Astrocyte (in vitro differentiated cells and primary cell): ENCODE measurements around the gene CDYL. TPM values are rescaled to one million over a fixed set of nuclear protein-coding genes. Genes with fewer than 3 reads are reported as not detected.

Experiments used
- DNase-seq: peaks from one replicate; pipeline ENCODE4 v3.0.0-alpha.2; 2010; ENCODE audit warnings: low read depth
- FAIRE-seq: peaks from 2 replicates; lab custom pipeline; 2011; peaks lifted over from hg19 to GRCh38; lab: Jason Lieb, UNC
- H2AFZ ChIP-seq: 2 replicates; pipeline ENCODE4 v1.6.0; 2012; ENCODE audit warnings: low read depth, low read length, inconsistent platforms
- H3K27ac ChIP-seq: 2 replicates; pipeline ENCODE4 v1.5.1; 2011; ENCODE audit warnings: low read depth, low read length, inconsistent platforms
- H3K27me3 ChIP-seq: 2 replicates; pipeline ENCODE4 v1.6.0; 2011; ENCODE audit warnings: low read length, inconsistent platforms; ENCODE audit not compliant: insufficient read depth
- H3K36me3 ChIP-seq: 2 replicates; pipeline ENCODE4 v1.5.1; 2011; ENCODE audit warnings: low read length, inconsistent platforms; ENCODE audit not compliant: insufficient read depth
- H3K4me1 ChIP-seq: 2 replicates; pipeline ENCODE4 v1.5.1; 2011; ENCODE audit warnings: low read length, inconsistent platforms; ENCODE audit not compliant: insufficient read depth
- H3K4me2 ChIP-seq: 2 replicates; pipeline ENCODE4 v1.6.0; 2012; ENCODE audit warnings: low read length, inconsistent platforms
- H3K4me3 ChIP-seq: 2 replicates; pipeline ENCODE4 v1.5.1; 2011; ENCODE audit warnings: low read depth, mild to moderate bottlenecking, low read length, inconsistent platforms; ENCODE audit not compliant: insufficient read depth
- H3K79me2 ChIP-seq: 2 replicates; pipeline ENCODE4 v1.6.0; 2012; ENCODE audit warnings: mild to moderate bottlenecking, low read length, inconsistent platforms; ENCODE audit not compliant: insufficient read depth
- H3K9ac ChIP-seq: 2 replicates; pipeline ENCODE4 v1.6.0; 2012; ENCODE audit warnings: mild to moderate bottlenecking, low read length, inconsistent platforms
- H3K9me3 ChIP-seq: 2 replicates; pipeline ENCODE4 v1.5.1; 2012; ENCODE audit warnings: low read depth, mild to moderate bottlenecking, low read length, inconsistent platforms; ENCODE audit not compliant: insufficient read depth
- H4K20me1 ChIP-seq: 2 replicates; pipeline ENCODE4 v1.6.0; 2012; ENCODE audit warnings: low read length, inconsistent platforms; ENCODE audit not compliant: insufficient read depth
- H3K27ac Mint-ChIP-seq: one replicate; pipeline ENCODE4 v1.8.0; 2021; ENCODE audit warnings: mild to moderate bottlenecking, mixed read lengths; ENCODE audit not compliant: unreplicated experiment
- H3K27me3 Mint-ChIP-seq: one replicate; pipeline ENCODE4 v1.8.0; 2021; ENCODE audit warnings: low read depth, mixed read lengths; ENCODE audit not compliant: unreplicated experiment
- H3K36me3 Mint-ChIP-seq: one replicate; pipeline ENCODE4 v1.8.0; 2021; ENCODE audit warnings: low read depth, mixed read lengths; ENCODE audit not compliant: unreplicated experiment
- H3K4me1 Mint-ChIP-seq: one replicate; pipeline ENCODE4 v1.8.0; 2021; ENCODE audit warnings: low read depth, mixed read lengths; ENCODE audit not compliant: unreplicated experiment
- H3K4me3 Mint-ChIP-seq: one replicate; pipeline ENCODE4 v1.8.0; 2021; ENCODE audit warnings: mild to moderate bottlenecking, moderate library complexity, mixed read lengths; ENCODE audit not compliant: unreplicated experiment
- H3K9me3 Mint-ChIP-seq: one replicate; pipeline ENCODE4 v1.8.0; 2021; ENCODE audit warnings: mild to moderate bottlenecking, mixed read lengths; ENCODE audit not compliant: unreplicated experiment
- EZH2 ChIP-seq: IDR thresholded peaks from 2 replicates; pipeline ENCODE4 v1.6.1; 2012; ENCODE audit warnings: mild to moderate bottlenecking, low read length, inconsistent platforms; ENCODE audit not compliant: insufficient read depth
- total RNA-seq: library from RNA; stranded (reverse); gene quantifications from 2 replicates; pipeline ENCODE4 v1.2.1, GENCODE V29; 2021
- TF ChIP-seq, protein P1 (sequence below): IDR thresholded peaks from 2 replicates; pipeline ENCODE4 v1.5.1; 2011; ENCODE audit warnings: low read depth, mild to moderate bottlenecking, inconsistent platforms, low read length, moderate library complexity; ENCODE audit not compliant: insufficient read depth

The CDYL gene
- total RNA-seq, 1 donor from 2014 or later, result 87.1 TPM

DNA sequence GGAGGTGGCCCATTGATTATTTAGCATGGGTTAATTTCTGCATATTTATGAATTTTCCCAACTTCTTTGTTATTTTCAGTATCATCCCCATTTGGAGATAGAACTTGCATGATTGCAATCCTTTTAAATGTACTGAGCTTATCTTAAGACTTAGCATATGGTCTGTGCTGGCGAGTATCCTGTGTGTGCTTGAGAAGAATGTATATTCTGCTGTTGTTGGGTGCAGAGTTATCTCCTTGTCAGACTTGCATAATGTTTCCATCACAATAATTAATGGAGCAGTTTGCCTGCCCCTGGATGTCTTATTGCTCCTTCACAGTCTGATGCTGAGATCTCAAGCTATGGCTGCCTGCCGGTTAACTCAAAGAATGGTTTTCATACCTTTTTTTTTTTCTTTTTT, 112.6 kb downstream of the CDYL start:
- DNase-seq, result no peak
- no peaks in the 10 kb centered on the region for H3K9me3 ChIP-seq
- peaks cover 71% of the 10 kb centered on the region for H4K20me1 ChIP-seq
- H3K27me3 Mint-ChIP-seq, result no peaks in the 10 kb centered on the region
- H3K4me3 ChIP-seq, result no peak overlapping the region
- H3K27ac ChIP-seq, result no peak overlapping the region
- no peak for FAIRE-seq
- no peak overlapping the region for H3K9ac ChIP-seq
- no peak for TF ChIP-seq EZH2
- TF ChIP-seq, protein P1, sequence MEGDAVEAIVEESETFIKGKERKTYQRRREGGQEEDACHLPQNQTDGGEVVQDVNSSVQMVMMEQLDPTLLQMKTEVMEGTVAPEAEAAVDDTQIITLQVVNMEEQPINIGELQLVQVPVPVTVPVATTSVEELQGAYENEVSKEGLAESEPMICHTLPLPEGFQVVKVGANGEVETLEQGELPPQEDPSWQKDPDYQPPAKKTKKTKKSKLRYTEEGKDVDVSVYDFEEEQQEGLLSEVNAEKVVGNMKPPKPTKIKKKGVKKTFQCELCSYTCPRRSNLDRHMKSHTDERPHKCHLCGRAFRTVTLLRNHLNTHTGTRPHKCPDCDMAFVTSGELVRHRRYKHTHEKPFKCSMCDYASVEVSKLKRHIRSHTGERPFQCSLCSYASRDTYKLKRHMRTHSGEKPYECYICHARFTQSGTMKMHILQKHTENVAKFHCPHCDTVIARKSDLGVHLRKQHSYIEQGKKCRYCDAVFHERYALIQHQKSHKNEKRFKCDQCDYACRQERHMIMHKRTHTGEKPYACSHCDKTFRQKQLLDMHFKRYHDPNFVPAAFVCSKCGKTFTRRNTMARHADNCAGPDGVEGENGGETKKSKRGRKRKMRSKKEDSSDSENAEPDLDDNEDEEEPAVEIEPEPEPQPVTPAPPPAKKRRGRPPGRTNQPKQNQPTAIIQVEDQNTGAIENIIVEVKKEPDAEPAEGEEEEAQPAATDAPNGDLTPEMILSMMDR, result no peak
- H3K36me3 Mint-ChIP-seq, result peaks cover 13% of the 10 kb centered on the region
- H3K79me2 ChIP-seq, result peaks cover 77% of the 10 kb centered on the region
- H2AFZ ChIP-seq, result no peak overlapping the region
- no peaks in the 10 kb centered on the region for H3K4me1 ChIP-seq
- no peak overlapping the region for H3K4me2 ChIP-seq
- peaks cover 7% of the 10 kb centered on the region for H3K4me1 Mint-ChIP-seq
- H3K9me3 Mint-ChIP-seq, result no peaks in the 10 kb centered on the region
- no peak overlapping the region for H3K4me3 Mint-ChIP-seq
- H3K27ac Mint-ChIP-seq, result no peak overlapping the region
- no peaks in the 10 kb centered on the region for H3K27me3 ChIP-seq
- H3K36me3 ChIP-seq, result peaks cover 4% of the 10 kb centered on the region

DNA sequence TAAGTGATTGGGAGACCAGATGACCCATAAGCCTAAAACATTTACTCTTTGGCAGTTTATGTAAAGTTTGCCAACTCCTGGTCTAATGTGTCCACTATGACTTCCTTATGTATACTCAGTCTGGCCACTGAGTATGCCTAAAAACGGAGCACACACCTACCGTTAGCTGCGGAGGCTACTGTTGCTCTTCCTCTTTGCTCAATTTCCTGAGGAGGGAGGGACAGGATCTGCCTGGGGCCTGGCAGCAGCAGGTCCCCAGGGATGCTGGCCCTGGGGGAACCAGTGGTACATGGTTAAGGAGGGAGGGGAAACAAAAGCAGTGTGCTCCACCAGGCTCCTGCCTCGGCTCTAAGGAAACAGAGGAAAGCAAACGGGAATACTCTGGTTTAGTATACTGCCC, 113.5 kb downstream of the CDYL start:
- no peak overlapping the region for H3K27ac Mint-ChIP-seq
- no peak for DNase-seq

DNA sequence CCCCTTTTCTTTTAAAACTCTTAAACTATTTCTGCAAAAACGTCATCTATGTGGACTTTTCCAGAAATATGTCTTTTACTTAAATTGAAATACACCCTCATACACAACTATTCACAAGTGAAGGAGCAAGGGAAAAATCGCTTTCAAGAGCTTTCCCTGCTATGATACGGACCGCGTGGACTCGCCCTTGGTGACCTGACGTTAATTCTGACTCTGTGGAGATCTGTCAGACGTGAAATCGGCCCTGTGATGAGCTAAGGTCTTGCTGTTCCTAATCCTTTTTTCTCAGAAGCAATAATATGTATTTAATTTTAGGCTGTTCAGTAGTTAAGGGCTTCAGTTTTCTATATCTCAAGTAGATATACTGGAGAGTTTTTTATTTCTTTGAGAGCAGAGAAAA, 114.0 kb downstream of the CDYL start:
- H3K4me1 Mint-ChIP-seq, result peaks cover 7% of the 10 kb centered on the region
- DNase-seq, result no peak
- H3K27ac ChIP-seq, result no peak overlapping the region
- H3K27ac Mint-ChIP-seq, result no peak overlapping the region
- no peaks in the 10 kb centered on the region for H3K4me1 ChIP-seq
- no peak for FAIRE-seq
- H3K27me3 Mint-ChIP-seq, result no peaks in the 10 kb centered on the region
- H3K9me3 ChIP-seq, result no peaks in the 10 kb centered on the region
- H3K4me2 ChIP-seq, result no peak overlapping the region
- H3K79me2 ChIP-seq, result peaks cover 64% of the 10 kb centered on the region
- no peaks in the 10 kb centered on the region for H3K9me3 Mint-ChIP-seq
- H3K36me3 Mint-ChIP-seq, result peaks cover 15% of the 10 kb centered on the region
- peaks cover 62% of the 10 kb centered on the region for H4K20me1 ChIP-seq
- no peak overlapping the region for H3K4me3 Mint-ChIP-seq
- no peaks in the 10 kb centered on the region for H3K27me3 ChIP-seq
- peaks cover 4% of the 10 kb centered on the region for H3K36me3 ChIP-seq
- no peak overlapping the region for H2AFZ ChIP-seq
- no peak for TF ChIP-seq EZH2
- TF ChIP-seq, protein P1, result no peak
- no peak overlapping the region for H3K4me3 ChIP-seq
- no peak overlapping the region for H3K9ac ChIP-seq

More for the DNA sequence above, 113.5 kb downstream of the CDYL start:
- FAIRE-seq, result no peak
- Histone ChIP-seq H2AFZ (no peak overlapping the region), H4K20me1 (peaks cover 66% of the 10 kb centered on the region), H3K9ac (no peak overlapping the region), H3K9me3 (no peaks in the 10 kb centered on the region), H3K27me3 (no peaks in the 10 kb centered on the region), H3K4me1 (no peaks in the 10 kb centered on the region), H3K4me2 (no peak overlapping the region), H3K4me3 (no peak overlapping the region), H3K79me2 (peaks cover 69% of the 10 kb centered on the region), H3K36me3 (peaks cover 4% of the 10 kb centered on the region), H3K27ac (no peak overlapping the region)
- no peak overlapping the region for H3K4me3 Mint-ChIP-seq
- H3K36me3 Mint-ChIP-seq, result peaks cover 15% of the 10 kb centered on the region
- no peak for TF ChIP-seq EZH2
- TF ChIP-seq, protein P1, result no peak
- H3K4me1 Mint-ChIP-seq, result peaks cover 7% of the 10 kb centered on the region
- no peaks in the 10 kb centered on the region for H3K27me3 Mint-ChIP-seq
- H3K9me3 Mint-ChIP-seq, result no peaks in the 10 kb centered on the region
